Umbilical cord (tissue), 2 donors: ENCODE data around the gene NIPAL4. TPM values are rescaled to one million over a fixed set of nuclear protein-coding genes. Genes with fewer than 3 reads are reported as not detected.
"Not testable (repeated sequence)": the region's sequence is repeated elsewhere in the genome, so short reads cannot be mapped to it uniquely, and the experiment has no call there.

Experiments used
- DNase-seq: peaks from one replicate; pipeline ENCODE4 v3.0.0-alpha.2; 2015; ENCODE audit warnings: low spot score
- total RNA-seq: library from RNA; depleted of rRNA; stranded (reverse); fragments of >200 nt; gene quantifications from one replicate; pipeline ENCODE4 v1.2.3, GENCODE V29; 2014; ENCODE audit warnings: low replicate concordance; ENCODE audit not compliant: insufficient read depth

NIPAL4 gene
- total RNA-seq, result 5.8 TPM

- peak; percentile 24 for DNase-seq
Observed at GRCh38 chr5:157459715-157460599, at the start of gene NIPAL4. Gene NIPAL4 (plus strand): TSS chr5:157460213. CDS start chr5:157460321, 108 bp downstream.

- DNase-seq, result no peak
Observed at GRCh38 chr5:157415838-157416237, 44.2 kb upstream of the NIPAL4 start.

GRCh38 chr5:157419521-157419920, 40.5 kb upstream of the NIPAL4 start:
- DNase-seq, result not testable (repeated sequence)

GRCh38 chr5:157429920-157430319, 30.1 kb upstream of the NIPAL4 start:
- DNase-seq, result not testable (repeated sequence)

GRCh38 chr5:157431544-157432200, 28.3 kb upstream of the NIPAL4 start:
- peak; percentile 81 for DNase-seq

GRCh38 chr5:157434096-157434495, 25.9 kb upstream of the NIPAL4 start:
- DNase-seq, result no peak

- DNase-seq, result no peak
Observed at GRCh38 chr5:157443041-157443549, 16.9 kb upstream of the NIPAL4 start.

- DNase-seq, result no peak
Observed at GRCh38 chr5:157444224-157444623, 15.8 kb upstream of the NIPAL4 start.

GRCh38 chr5:157445745-157446411, 14.1 kb upstream of the NIPAL4 start:
- no peak for DNase-seq

- no peak for DNase-seq
Observed at GRCh38 chr5:157446412-157446935, 13.5 kb upstream of the NIPAL4 start.

GRCh38 chr5:157447201-157447637, 12.8 kb upstream of the NIPAL4 start:
- DNase-seq, result no peak

GRCh38 chr5:157449011-157449723, 10.8 kb upstream of the NIPAL4 start:
- peak; percentile 82 for DNase-seq

- no peak for DNase-seq
Observed at GRCh38 chr5:157450024-157450423, 10.0 kb upstream of the NIPAL4 start.

GRCh38 chr5:157451806-157452205, 8.2 kb upstream of the NIPAL4 start:
- no peak for DNase-seq

GRCh38 chr5:157454273-157454672, 5.7 kb upstream of the NIPAL4 start:
- DNase-seq, result no peak

GRCh38 chr5:157455057-157455456, 5.0 kb upstream of the NIPAL4 start:
- no peak for DNase-seq

- DNase-seq, result no peak
Observed at GRCh38 chr5:157456301-157456700, 3.7 kb upstream of the NIPAL4 start.

GRCh38 chr5:157457391-157457790, 2.6 kb upstream of the NIPAL4 start:
- DNase-seq, result no peak

GRCh38 chr5:157458835-157459234, 1.2 kb upstream of the NIPAL4 start:
- DNase-seq, result no peak

GRCh38 chr5:157460921-157461792, 1.1 kb downstream of the NIPAL4 start:
- no peak for DNase-seq
